HAP-1 (cell line): ENCODE data around the gene TNS3.

ENCODE experiments used
- DNase-seq, 2 experiments: peaks; one replicate each; pipeline ENCODE4 v3.0.0-alpha.2; 2016 to 2020; ENCODE audit warnings: low spot score in 2 of 2
- H3K27me3 ChIP-seq: fragments of 250-450 bp; sonication (Bioruptor Pico); 2 replicates; pipeline ENCODE4 v1.5.1; 2020; ENCODE audit warnings: low read depth, mild to moderate bottlenecking, moderate library complexity
- H3K36me3 ChIP-seq: fragments of 250-450 bp; sonication (Bioruptor Pico); replicated peaks from 2 replicates; pipeline ENCODE4 v1.5.1; 2020; ENCODE audit warnings: mild to moderate bottlenecking
- H3K4me1 ChIP-seq: fragments of 250-450 bp; sonication (Bioruptor Pico); 2 replicates; pipeline ENCODE4 v1.5.1; 2020; ENCODE audit warnings: mild to moderate bottlenecking
- H3K4me3 ChIP-seq: fragments of 250-450 bp; sonication (Bioruptor Pico); 2 replicates; pipeline ENCODE4 v1.5.1; 2020; ENCODE audit warnings: mild to moderate bottlenecking, moderate library complexity
- H3K9me3 ChIP-seq: fragments of 250-450 bp; sonication (Bioruptor Pico); 2 replicates; pipeline ENCODE4 v1.5.1; 2020; ENCODE audit warnings: mild to moderate bottlenecking, moderate library complexity
- in situ Hi-C: fragments of 300-500 bp; cut with MboI; formaldehyde crosslinking; loops from 3 replicates; pipeline ENCODE4 v1.14.3; 2020; ENCODE audit warnings: low sequenced_read_pairs, inconsistent platforms, mixed read lengths

TNS3 gene

GRCh38 chr7:47581804-47582763 lies at the start of gene TNS3:
TSS of gene TNS3 (minus strand) at chr7:47582111. CDS start at chr7:47439636, 142,475 bp downstream.
- no peaks in the 10 kb centered on the region for H3K9me3 ChIP-seq
- peaks cover 13% of the 10 kb centered on the region for H3K36me3 ChIP-seq
- peaks cover 23% of the 10 kb centered on the region for H3K4me1 ChIP-seq
- H3K27me3 ChIP-seq = no peaks in the 10 kb centered on the region
- in situ Hi-C loops = no loop called here
- peak; percentile 37 to 72 for DNase-seq
- peak within 1 kb of the TSS; percentile 92 for H3K4me3 ChIP-seq

- in situ Hi-C loops = no loop called here
- Histone ChIP-seq H3K36me3 (no peaks in the 10 kb centered on the region), H3K4me3 (no peak overlapping the region), H3K9me3 (no peaks in the 10 kb centered on the region), H3K27me3 (no peaks in the 10 kb centered on the region), H3K4me1 (peaks cover 3% of the 10 kb centered on the region)
- no peak for DNase-seq
Measured at GRCh38 chr7:47631711-47632110, 49.8 kb upstream of the TNS3 start.

GRCh38 chr7:47627580-47628283 lies 45.8 kb upstream of the TNS3 start:
- Histone ChIP-seq H3K4me3 (no peak overlapping the region), H3K9me3 (no peaks in the 10 kb centered on the region), H3K4me1 (peaks cover 9% of the 10 kb centered on the region), H3K27me3 (no peaks in the 10 kb centered on the region), H3K36me3 (no peaks in the 10 kb centered on the region)
- no peak for DNase-seq
- in situ Hi-C loops = no loop called here

DNA sequence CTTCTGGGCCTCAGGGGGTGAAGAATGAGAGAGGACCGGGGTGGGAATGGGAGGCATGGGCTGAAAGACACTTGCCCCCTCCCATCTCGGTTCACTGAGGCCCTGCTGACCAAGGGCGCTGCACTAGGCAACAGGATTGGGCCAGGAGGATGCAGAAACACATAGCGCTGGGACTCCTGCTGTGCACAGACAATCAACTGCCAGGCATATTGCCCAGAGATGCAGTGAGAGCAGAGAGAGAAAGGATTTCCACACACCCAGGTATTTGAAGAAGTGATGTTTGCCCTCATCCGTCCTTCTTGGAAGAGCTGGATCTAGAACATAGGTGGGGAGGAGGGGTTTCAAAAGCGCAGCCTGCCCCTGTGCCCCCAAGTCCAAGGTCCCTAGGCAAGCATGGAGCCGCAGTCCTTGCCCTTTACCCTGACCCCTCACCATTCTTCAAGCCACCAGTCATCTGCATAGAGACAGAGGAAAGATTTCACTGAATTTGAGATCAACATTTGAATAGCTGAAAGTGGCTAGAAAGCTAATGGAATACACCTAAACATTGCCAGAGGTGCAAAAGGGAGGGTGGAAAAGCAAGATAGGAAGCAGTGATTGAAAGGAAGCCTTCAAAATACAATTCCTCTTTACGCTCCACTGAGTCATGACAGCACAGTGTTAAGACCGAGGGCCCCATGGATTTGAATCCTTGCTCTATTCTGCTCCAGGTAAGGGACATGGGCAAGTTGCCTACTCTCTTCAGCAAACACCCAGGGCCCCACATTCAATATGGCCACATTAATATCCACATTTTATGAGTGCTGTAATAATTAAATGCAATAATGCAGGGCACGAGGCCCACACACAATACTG lies 44.2 kb upstream of the TNS3 start:
- no peak overlapping the region for H3K4me3 ChIP-seq
- DNase-seq = peak in 1 of 2 experiments; percentile 28
- peaks cover 9% of the 10 kb centered on the region for H3K4me1 ChIP-seq
- in situ Hi-C loops = no loop called here
- no peaks in the 10 kb centered on the region for H3K27me3 ChIP-seq
- H3K9me3 ChIP-seq = no peaks in the 10 kb centered on the region
- no peaks in the 10 kb centered on the region for H3K36me3 ChIP-seq

DNA sequence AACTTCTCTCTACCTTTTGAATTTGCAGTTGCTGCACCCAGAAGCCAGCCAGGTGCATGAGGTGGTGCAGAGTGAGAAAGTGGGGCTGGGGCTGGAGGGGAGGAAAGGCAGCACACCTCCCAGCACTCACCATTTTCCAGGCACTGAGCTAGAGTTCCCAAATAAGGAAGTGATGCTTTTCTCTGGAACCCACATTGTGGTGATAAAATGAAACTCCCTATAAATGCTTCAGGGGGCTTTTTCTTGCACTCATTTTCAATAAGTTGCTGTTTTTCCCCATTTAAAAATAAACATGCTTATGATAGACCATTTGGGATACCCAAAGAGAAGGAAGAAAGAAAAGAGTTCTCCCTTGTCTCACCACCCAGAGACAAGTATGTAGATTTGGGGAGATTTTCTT lies 42.8 kb upstream of the TNS3 start:
- in situ Hi-C loops = no loop called here
- Histone ChIP-seq H3K4me1 (peaks cover 15% of the 10 kb centered on the region), H3K36me3 (no peaks in the 10 kb centered on the region), H3K4me3 (no peak overlapping the region), H3K27me3 (no peaks in the 10 kb centered on the region), H3K9me3 (no peaks in the 10 kb centered on the region)
- DNase-seq = no peak

DNA sequence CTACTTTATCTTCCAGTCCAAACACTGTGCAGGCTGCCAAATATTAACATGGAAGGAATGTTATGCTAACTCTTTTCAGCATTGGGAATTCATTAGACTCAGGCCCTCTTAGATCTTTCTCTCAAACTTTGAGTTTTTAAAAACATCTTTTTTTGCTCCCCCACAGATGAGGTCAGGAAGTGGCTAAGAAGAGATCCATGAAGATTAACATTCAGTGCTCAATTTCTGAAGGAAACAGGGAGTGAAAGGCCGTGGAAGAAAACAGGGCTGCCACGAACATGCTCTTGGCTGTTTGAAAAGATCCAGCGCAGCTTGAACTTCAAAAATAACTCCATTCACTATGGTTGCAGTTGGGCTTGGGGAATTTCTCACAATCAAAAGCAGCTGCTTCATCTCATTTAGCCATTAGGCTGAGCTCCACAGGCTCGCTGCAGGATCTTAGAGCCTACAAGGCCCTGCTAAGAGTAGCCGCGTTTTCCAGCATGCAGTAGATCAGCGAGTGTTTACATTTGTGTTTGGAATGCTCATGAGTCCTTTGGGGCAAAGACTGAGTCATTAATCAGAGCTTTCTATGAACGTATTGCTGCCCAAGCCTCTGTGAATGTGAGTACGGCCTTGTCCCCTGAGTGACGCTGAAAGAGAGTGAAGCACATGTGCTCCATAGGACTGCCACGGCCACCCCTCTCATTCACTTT lies 41.2 kb upstream of the TNS3 start:
- Histone ChIP-seq H3K27me3 (no peaks in the 10 kb centered on the region), H3K36me3 (no peaks in the 10 kb centered on the region), H3K4me1 (peaks cover 17% of the 10 kb centered on the region), H3K9me3 (no peaks in the 10 kb centered on the region), H3K4me3 (no peak overlapping the region)
- DNase-seq = no peak
- in situ Hi-C loops = no loop called here

GRCh38 chr7:47622586-47622945 lies 40.7 kb upstream of the TNS3 start:
- Histone ChIP-seq H3K36me3 (no peaks in the 10 kb centered on the region), H3K27me3 (no peaks in the 10 kb centered on the region), H3K9me3 (no peaks in the 10 kb centered on the region), H3K4me3 (no peak overlapping the region), H3K4me1 (peaks cover 17% of the 10 kb centered on the region)
- no peak for DNase-seq
- in situ Hi-C loops = no loop called here

DNA sequence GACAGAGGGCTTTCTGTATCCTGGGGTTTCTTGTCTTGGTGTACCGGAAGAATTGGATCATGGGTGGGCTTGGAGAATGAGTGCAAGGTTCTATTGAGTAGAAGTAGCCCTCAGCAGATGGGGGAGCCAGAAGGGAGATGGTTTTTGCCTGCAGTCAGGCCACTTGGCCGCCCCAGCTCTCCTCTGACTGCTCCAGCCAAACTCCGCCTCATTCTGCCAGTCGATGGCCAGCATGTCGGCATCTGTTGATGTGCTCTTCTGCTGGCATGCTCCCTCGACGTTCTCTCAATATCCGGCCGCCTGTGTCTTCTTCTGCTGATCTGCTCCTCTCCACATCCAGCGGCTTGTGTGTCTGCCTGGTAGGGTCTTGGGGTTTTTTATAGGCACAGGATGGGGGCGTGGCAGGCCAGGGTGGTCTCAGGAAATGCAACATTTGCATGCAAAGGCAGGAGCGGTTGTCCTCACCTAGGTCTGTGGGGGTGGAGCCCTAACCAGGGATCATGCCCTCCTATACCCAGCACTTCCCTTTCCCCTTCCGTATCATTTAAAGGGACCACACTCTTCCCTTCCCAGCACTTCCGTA lies 40.2 kb upstream of the TNS3 start:
- H3K4me1 ChIP-seq = peaks cover 17% of the 10 kb centered on the region
- no peaks in the 10 kb centered on the region for H3K27me3 ChIP-seq
- no peaks in the 10 kb centered on the region for H3K9me3 ChIP-seq
- in situ Hi-C loops = no loop called here
- DNase-seq = no peak
- H3K4me3 ChIP-seq = no peak overlapping the region
- H3K36me3 ChIP-seq = no peaks in the 10 kb centered on the region

DNA sequence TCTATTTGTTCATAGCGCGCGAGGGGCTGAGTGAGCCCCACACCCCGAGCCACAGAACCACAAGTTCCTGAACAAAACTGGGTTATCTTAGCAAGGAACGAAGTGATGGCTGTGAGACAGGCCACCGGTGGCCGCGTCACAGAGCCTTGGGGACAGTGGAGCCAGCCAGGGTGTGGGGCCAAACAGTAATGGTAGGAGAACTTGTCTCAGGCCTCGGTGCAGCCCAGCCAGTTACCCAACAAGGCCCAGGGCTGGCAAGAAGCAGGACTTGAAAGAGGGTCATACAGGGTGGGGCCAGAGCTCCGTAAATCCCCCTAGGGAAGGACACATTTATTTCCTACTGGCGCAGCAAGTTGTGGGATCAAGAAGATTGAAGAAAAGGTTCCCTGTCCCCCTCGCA lies 39.4 kb upstream of the TNS3 start:
- H3K36me3 ChIP-seq = no peaks in the 10 kb centered on the region
- in situ Hi-C loops = no loop called here
- H3K4me3 ChIP-seq = no peak overlapping the region
- DNase-seq = no peak
- H3K4me1 ChIP-seq = peaks cover 14% of the 10 kb centered on the region
- no peaks in the 10 kb centered on the region for H3K27me3 ChIP-seq
- no peaks in the 10 kb centered on the region for H3K9me3 ChIP-seq

DNA sequence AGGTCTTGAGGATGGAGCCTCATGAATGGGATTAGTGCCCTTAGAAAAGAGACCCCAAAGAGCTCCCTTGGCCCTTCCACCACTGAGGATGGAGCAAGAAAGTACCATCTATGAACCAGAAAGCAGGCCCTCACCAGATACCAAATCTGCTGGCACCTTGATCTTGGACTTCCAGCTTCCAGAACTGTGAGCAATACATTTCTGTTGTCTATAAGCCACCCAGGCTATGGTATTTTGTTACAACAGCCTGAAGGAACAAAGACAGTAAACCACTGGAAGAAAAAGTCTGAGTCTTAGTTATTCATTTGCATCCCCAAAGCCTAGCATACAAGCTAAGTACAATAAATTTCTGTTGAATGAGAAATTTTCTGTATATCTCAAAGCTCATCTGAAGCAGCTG lies 37.9 kb upstream of the TNS3 start:
- Histone ChIP-seq H3K36me3 (no peaks in the 10 kb centered on the region), H3K27me3 (no peaks in the 10 kb centered on the region), H3K4me1 (peaks cover 8% of the 10 kb centered on the region; the same call in 1 of the 2 replicates), H3K9me3 (no peaks in the 10 kb centered on the region), H3K4me3 (no peak overlapping the region)
- in situ Hi-C loops = no loop called here
- peak in 1 of 2 experiments; percentile 44 for DNase-seq

DNA sequence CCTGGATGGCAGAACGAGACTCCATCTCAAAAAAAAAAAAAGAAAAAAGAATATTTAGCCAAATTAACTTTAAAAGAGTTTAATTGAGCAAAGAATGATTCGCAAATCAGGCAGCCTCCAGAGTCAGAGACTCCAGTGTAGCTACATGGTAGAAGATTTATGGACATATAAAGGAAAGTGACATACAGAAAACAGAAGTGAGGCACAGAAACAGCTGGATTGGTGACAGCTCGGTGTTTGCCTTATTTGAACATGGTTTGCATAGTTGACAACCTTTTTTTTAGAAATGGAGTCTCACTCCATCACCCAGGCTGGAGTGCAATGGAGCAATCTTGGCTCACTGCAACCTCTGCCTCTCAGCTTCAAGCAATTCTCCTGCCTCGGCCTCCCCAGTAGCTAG lies 35.2 kb upstream of the TNS3 start:
- Histone ChIP-seq H3K36me3 (no peaks in the 10 kb centered on the region), H3K4me3 (no peak overlapping the region), H3K9me3 (no peaks in the 10 kb centered on the region), H3K27me3 (no peaks in the 10 kb centered on the region), H3K4me1 (peaks cover 8% of the 10 kb centered on the region; the same call in 1 of the 2 replicates)
- no peak for DNase-seq
- in situ Hi-C loops = no loop called here

GRCh38 chr7:47614450-47614849 lies 32.5 kb upstream of the TNS3 start:
- no peak for DNase-seq
- H3K36me3 ChIP-seq = no peaks in the 10 kb centered on the region
- no peaks in the 10 kb centered on the region for H3K27me3 ChIP-seq
- in situ Hi-C loops = no loop called here
- no peak overlapping the region for H3K4me3 ChIP-seq
- no peaks in the 10 kb centered on the region for H3K4me1 ChIP-seq
- H3K9me3 ChIP-seq = no peaks in the 10 kb centered on the region

DNA sequence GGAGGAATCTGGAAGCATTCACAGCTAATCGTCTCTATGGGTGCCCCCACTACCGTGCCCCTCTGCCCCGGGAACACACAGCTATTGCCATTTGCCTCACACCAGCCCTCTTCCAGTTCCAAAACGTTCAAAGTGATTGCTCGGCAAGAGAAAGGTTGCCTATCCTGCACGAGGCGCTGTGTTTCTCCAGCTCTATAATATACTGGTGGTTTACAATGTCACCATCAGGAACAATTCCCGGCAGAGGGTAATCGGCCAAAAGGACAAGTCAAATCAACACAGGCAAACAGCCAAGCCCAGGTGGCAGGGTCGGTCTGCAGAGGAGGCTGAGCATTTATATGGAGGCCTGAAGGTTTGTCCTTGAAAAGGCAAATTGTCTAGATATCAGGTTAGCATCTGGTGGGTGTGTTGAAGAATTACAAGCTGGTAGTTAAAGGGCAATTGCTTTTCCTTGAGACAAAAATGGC lies 29.2 kb upstream of the TNS3 start:
- Histone ChIP-seq H3K9me3 (no peaks in the 10 kb centered on the region), H3K36me3 (no peaks in the 10 kb centered on the region), H3K4me3 (no peak overlapping the region), H3K4me1 (no peaks in the 10 kb centered on the region), H3K27me3 (no peaks in the 10 kb centered on the region)
- DNase-seq = no peak
- in situ Hi-C loops = no loop called here
